Neural progenitor cell (in vitro differentiated cells): ENCODE data around the gene TRPM3. TPM values are rescaled to one million over a fixed set of nuclear protein-coding genes. Genes with fewer than 3 reads are reported as not detected.

Source experiments
- DNase-seq: peaks from one replicate; pipeline ENCODE4 v3.0.0-alpha.2; 2016; ENCODE audit warnings: low spot score
- H2AFZ ChIP-seq: fragments of 200-600 bp; sonication (generic); replicated peaks from 2 replicates; pipeline ENCODE4 v1.6.1; 2016; ENCODE audit warnings: antibody characterized with exemption
- H3F3A ChIP-seq: fragments of 200-600 bp; sonication (generic); 2 replicates; pipeline ENCODE4 v1.6.1; 2016; ENCODE audit warnings: antibody characterized with exemption, low read depth
- H3K27ac ChIP-seq: fragments of 200-600 bp; sonication (generic); 2 replicates; pipeline ENCODE4 v1.5.1; 2016; ENCODE audit warnings: mild to moderate bottlenecking
- H3K27me3 ChIP-seq: fragments of 200-600 bp; sonication (generic); 2 replicates; pipeline ENCODE4 v1.6.1; 2016; ENCODE audit warnings: mild to moderate bottlenecking, moderate library complexity
- H3K36me3 ChIP-seq: fragments of 200-600 bp; sonication (generic); 2 replicates; pipeline ENCODE4 v1.5.1; 2016
- H3K4me1 ChIP-seq: fragments of 200-600 bp; sonication (generic); 2 replicates; pipeline ENCODE4 v1.6.1; 2016; ENCODE audit warnings: mixed run types
- H3K4me2 ChIP-seq: fragments of 200-600 bp; sonication (generic); 2 replicates; pipeline ENCODE4 v1.6.1; 2016
- H3K4me3 ChIP-seq: fragments of 200-600 bp; sonication (generic); 2 replicates; pipeline ENCODE4 v1.5.1; 2016
- H3K79me2 ChIP-seq: fragments of 200-600 bp; sonication (generic); 2 replicates; pipeline ENCODE4 v1.6.1; 2016; ENCODE audit warnings: low read depth
- H3K9ac ChIP-seq: fragments of 200-600 bp; sonication (generic); 2 replicates; pipeline ENCODE4 v1.6.1; 2016
- H3K9me3 ChIP-seq: fragments of 200-600 bp; sonication (generic); 2 replicates; pipeline ENCODE4 v1.5.1; 2016; ENCODE audit warnings: low read depth
- H4K20me1 ChIP-seq: fragments of 200-600 bp; sonication (generic); 2 replicates; pipeline ENCODE4 v1.6.1; 2016; ENCODE audit warnings: low read depth
- H3K27ac Mint-ChIP-seq: 3 replicates; pipeline ENCODE4 v1.8.0; 2021; ENCODE audit warnings: mixed read lengths
- H3K27me3 Mint-ChIP-seq: 2 replicates; pipeline ENCODE4 v1.8.0; 2022; ENCODE audit warnings: low read depth, mild to moderate bottlenecking, inconsistent platforms, moderate library complexity, mixed read lengths; ENCODE audit not compliant: insufficient read depth
- H3K36me3 Mint-ChIP-seq: 3 replicates; pipeline ENCODE4 v1.8.0; 2021; ENCODE audit warnings: mixed read lengths
- H3K4me1 Mint-ChIP-seq: 3 replicates; pipeline ENCODE4 v1.8.0; 2021; ENCODE audit warnings: mixed read lengths
- H3K4me3 Mint-ChIP-seq: 3 replicates; pipeline ENCODE4 v1.8.0; 2021; ENCODE audit warnings: mild to moderate bottlenecking, moderate library complexity, mixed read lengths
- H3K9me3 Mint-ChIP-seq: 3 replicates; pipeline ENCODE4 v1.8.0; 2020; ENCODE audit warnings: mixed read lengths
- CTCF ChIP-seq: fragments of 200-600 bp; sonication (generic); IDR thresholded peaks from 2 replicates; pipeline ENCODE4 v1.5.1; 2017; ENCODE audit warnings: antibody characterized with exemption, mild to moderate bottlenecking
- EZH2 ChIP-seq: fragments of 200-600 bp; sonication (generic); IDR thresholded peaks from 2 replicates; pipeline ENCODE4 v1.6.1; 2017; ENCODE audit warnings: antibody characterized with exemption, mild to moderate bottlenecking, moderate library complexity
- EZH2phosphoT487 ChIP-seq: fragments of 200-600 bp; sonication (generic); IDR thresholded peaks from 2 replicates; pipeline ENCODE4 v1.6.1; 2017; ENCODE audit warnings: antibody characterized with exemption
- total RNA-seq: library from RNA; depleted of rRNA; stranded (reverse); fragments of >200 nt; gene quantifications from 2 replicates; pipeline ENCODE4 v1.2.3, GENCODE V29; 2015; ENCODE audit warnings: low replicate concordance

TRPM3 gene
- total RNA-seq, 1 donor from 2014 or later = 37.2 TPM

- H3K4me1 Mint-ChIP-seq = no peaks in the 10 kb centered on the region
- H3K4me2 ChIP-seq = no peak overlapping the region
Observed at GRCh38 chr9:71076096-71076495, 45.3 kb downstream of the TRPM3 start.

GRCh38 chr9:71073494-71073893, 47.9 kb downstream of the TRPM3 start:
- Mint-ChIP-seq H3K36me3 (peaks cover 14% of the 10 kb centered on the region), H3K27ac (no peak overlapping the region), H3K4me1 (peaks cover 5% of the 10 kb centered on the region), H3K27me3 (no peaks in the 10 kb centered on the region), H3K4me3 (no peak overlapping the region), H3K9me3 (no peaks in the 10 kb centered on the region)
- Histone ChIP-seq H3K27ac (no peak overlapping the region), H3K9ac (no peak overlapping the region), H3K79me2 (peaks cover 90% of the 10 kb centered on the region), H3K27me3 (no peaks in the 10 kb centered on the region), H3K4me1 (peaks cover 17% of the 10 kb centered on the region), H2AFZ (no peak overlapping the region), H3F3A (no peaks in the 10 kb centered on the region), H3K4me2 (no peak overlapping the region), H3K36me3 (no peaks in the 10 kb centered on the region), H4K20me1 (no peaks in the 10 kb centered on the region), H3K9me3 (no peaks in the 10 kb centered on the region), H3K4me3 (no peak overlapping the region)
- TF ChIP-seq EZH2phosphoT487 (no peak), CTCF (no peak), EZH2 (no peak)
- DNase-seq = no peak

More at GRCh38 chr9:71076096-71076495, 45.3 kb downstream of the TRPM3 start:
- TF ChIP-seq EZH2phosphoT487 = no peak
- no peak for TF ChIP-seq CTCF
- TF ChIP-seq EZH2 = no peak
- no peaks in the 10 kb centered on the region for H4K20me1 ChIP-seq
- H3K9me3 ChIP-seq = no peaks in the 10 kb centered on the region
- H3K36me3 ChIP-seq = no peaks in the 10 kb centered on the region
- H3K4me1 ChIP-seq = peaks cover 17% of the 10 kb centered on the region
- H3K4me3 Mint-ChIP-seq = no peak overlapping the region
- no peak overlapping the region for H3K27ac ChIP-seq
- no peak for DNase-seq
- H3K27ac Mint-ChIP-seq = no peak overlapping the region
- no peak overlapping the region for H3K9ac ChIP-seq
- H3F3A ChIP-seq = no peaks in the 10 kb centered on the region
- peaks cover 18% of the 10 kb centered on the region for H3K36me3 Mint-ChIP-seq
- H3K27me3 Mint-ChIP-seq = no peaks in the 10 kb centered on the region
- H3K9me3 Mint-ChIP-seq = peaks cover 2% of the 10 kb centered on the region
- H2AFZ ChIP-seq = no peak overlapping the region
- H3K27me3 ChIP-seq = no peaks in the 10 kb centered on the region
- H3K79me2 ChIP-seq = peaks cover 89% of the 10 kb centered on the region
- no peak overlapping the region for H3K4me3 ChIP-seq

GRCh38 chr9:71072587-71072986, 48.8 kb downstream of the TRPM3 start:
- H3K4me3 Mint-ChIP-seq = no peak overlapping the region
- Histone ChIP-seq H3K9me3 (no peaks in the 10 kb centered on the region), H4K20me1 (no peaks in the 10 kb centered on the region), H3K4me3 (no peak overlapping the region), H3K4me2 (no peak overlapping the region), H3F3A (no peaks in the 10 kb centered on the region), H3K79me2 (peaks cover 82% of the 10 kb centered on the region), H3K27ac (no peak overlapping the region), H3K27me3 (no peaks in the 10 kb centered on the region), H2AFZ (no peak overlapping the region), H3K4me1 (peaks cover 17% of the 10 kb centered on the region), H3K9ac (no peak overlapping the region), H3K36me3 (no peaks in the 10 kb centered on the region)
- no peak overlapping the region for H3K27ac Mint-ChIP-seq
- H3K27me3 Mint-ChIP-seq = no peaks in the 10 kb centered on the region
- no peak for TF ChIP-seq EZH2phosphoT487
- TF ChIP-seq EZH2 = no peak
- TF ChIP-seq CTCF = no peak
- H3K9me3 Mint-ChIP-seq = no peaks in the 10 kb centered on the region
- H3K36me3 Mint-ChIP-seq = peaks cover 18% of the 10 kb centered on the region
- DNase-seq = no peak
- peaks cover 5% of the 10 kb centered on the region for H3K4me1 Mint-ChIP-seq
